H9 (cell line): ENCODE data around the gene ARNT2. TPM values are rescaled to one million over a fixed set of nuclear protein-coding genes. Genes with fewer than 3 reads are reported as not detected.
A peak's percentile ranks its signal among the peaks of the same experiment; 100 is the strongest.

Experiments used
- DNase-seq: peaks from one replicate; pipeline ENCODE4 v3.0.0-alpha.2; 2017
- H2AFZ ChIP-seq: one replicate; pipeline ENCODE4 v1.6.1; 2013; ENCODE audit warnings: mild to moderate bottlenecking, low read length, control low read depth, moderate library complexity
- H2AK5ac ChIP-seq: 2 replicates; pipeline ENCODE4 v1.6.1; 2013; ENCODE audit warnings: low read length, control low read depth, mixed read lengths; ENCODE audit not compliant: insufficient read length
- H2BK120ac ChIP-seq: one replicate; pipeline ENCODE4 v1.6.1; 2013; ENCODE audit warnings: low read depth, mild to moderate bottlenecking, low read length, control low read depth, inconsistent platforms; ENCODE audit not compliant: poor library complexity, severe bottlenecking
- H2BK12ac ChIP-seq: 2 replicates; pipeline ENCODE4 v1.6.1; 2013; ENCODE audit warnings: low read length, control low read depth, mixed read lengths, low read depth; ENCODE audit not compliant: insufficient read length
- H2BK15ac ChIP-seq: 2 replicates; pipeline ENCODE4 v1.6.1; 2013; ENCODE audit warnings: low read depth, low read length, control low read depth
- H2BK20ac ChIP-seq: one replicate; pipeline ENCODE4 v1.6.1; 2013; ENCODE audit warnings: low read depth, mild to moderate bottlenecking, low read length, control low read depth, inconsistent platforms; ENCODE audit not compliant: poor library complexity, severe bottlenecking
- H2BK5ac ChIP-seq: 2 replicates; pipeline ENCODE4 v1.6.1; 2013; ENCODE audit warnings: low read length, control low read depth, mixed read lengths; ENCODE audit not compliant: insufficient read length
- H3K14ac ChIP-seq: 2 replicates; pipeline ENCODE4 v1.6.1; 2013; ENCODE audit warnings: low read length, control low read depth; ENCODE audit not compliant: insufficient read depth
- H3K18ac ChIP-seq: 2 replicates; pipeline ENCODE4 v1.6.1; 2013; ENCODE audit warnings: low read depth, mild to moderate bottlenecking, mixed read lengths, low read length, control low read depth; ENCODE audit not compliant: insufficient read length
- H3K23ac ChIP-seq: 2 replicates; pipeline ENCODE4 v1.6.1; 2013; ENCODE audit warnings: low read length, control low read depth, mixed read lengths, low read depth; ENCODE audit not compliant: insufficient read length
- H3K23me2 ChIP-seq: 2 replicates; pipeline ENCODE4 v1.6.1; 2013; ENCODE audit warnings: low read depth, mild to moderate bottlenecking, mixed read lengths, low read length, control low read depth; ENCODE audit not compliant: insufficient read length, poor library complexity, severe bottlenecking
- H3K27ac ChIP-seq: 2 replicates; pipeline ENCODE4 v1.5.1; 2013; ENCODE audit warnings: low read length, control low read depth, mixed read lengths, low read depth; ENCODE audit not compliant: insufficient read length
- H3K27me3 ChIP-seq: 2 replicates; pipeline ENCODE4 v1.6.1; 2013; ENCODE audit warnings: low read length, control low read depth, inconsistent platforms; ENCODE audit not compliant: insufficient read depth
- H3K4ac ChIP-seq: 2 replicates; pipeline ENCODE4 v1.6.1; 2013; ENCODE audit warnings: low read depth, mild to moderate bottlenecking, control low read depth, inconsistent platforms, low read length, moderate library complexity
- H3K4me1 ChIP-seq: 2 replicates; pipeline ENCODE4 v1.6.1; 2013; ENCODE audit warnings: low read length, control low read depth, inconsistent platforms; ENCODE audit not compliant: insufficient read depth
- H3K4me2 ChIP-seq: 2 replicates; pipeline ENCODE4 v1.6.1; 2013; ENCODE audit warnings: low read length, control low read depth, mixed read lengths; ENCODE audit not compliant: insufficient read length, insufficient read depth
- H3K56ac ChIP-seq: 2 replicates; pipeline ENCODE4 v1.6.1; 2013; ENCODE audit warnings: low read depth, mild to moderate bottlenecking, mixed read lengths, low read length, control low read depth; ENCODE audit not compliant: insufficient read length
- H3K79me1 ChIP-seq: 2 replicates; pipeline ENCODE4 v1.6.1; 2013; ENCODE audit warnings: low read depth, mild to moderate bottlenecking, moderate library complexity, low read length, control low read depth, inconsistent platforms; ENCODE audit not compliant: insufficient read depth, poor library complexity, severe bottlenecking
- H3K79me2 ChIP-seq: 2 replicates; pipeline ENCODE4 v1.6.1; 2013; ENCODE audit warnings: low read length, control low read depth, inconsistent platforms; ENCODE audit not compliant: insufficient read depth
- H3K9ac ChIP-seq: 2 replicates; pipeline ENCODE4 v1.6.1; 2013; ENCODE audit warnings: low read length, control low read depth, mixed read lengths; ENCODE audit not compliant: insufficient read length; ENCODE audit errors: extremely low read depth
- H3K9me3 ChIP-seq: one replicate; pipeline ENCODE4 v1.6.1; 2013; ENCODE audit warnings: low read depth, low read length, inconsistent platforms; ENCODE audit not compliant: control insufficient read depth
- H3T11ph ChIP-seq: one replicate; pipeline ENCODE4 v1.6.1; 2013; ENCODE audit warnings: mild to moderate bottlenecking, low read length, control low read depth, inconsistent platforms
- H4K20me1 ChIP-seq: one replicate; pipeline ENCODE4 v1.6.1; 2013; ENCODE audit not compliant: control insufficient read depth, insufficient read length, insufficient read depth
- H4K5ac ChIP-seq: 2 replicates; pipeline ENCODE4 v1.6.1; 2013; ENCODE audit warnings: low read depth, mild to moderate bottlenecking, mixed read lengths, low read length, control low read depth; ENCODE audit not compliant: insufficient read length
- H4K8ac ChIP-seq: replicated peaks from 2 replicates; pipeline ENCODE4 v1.6.1; 2013; ENCODE audit warnings: low read length, control low read depth, mixed read lengths, low read depth; ENCODE audit not compliant: insufficient read length
- H4K91ac ChIP-seq: 2 replicates; pipeline ENCODE4 v1.6.1; 2013; ENCODE audit warnings: low read depth, mild to moderate bottlenecking, moderate library complexity, mixed read lengths, low read length, control low read depth; ENCODE audit not compliant: insufficient read length
- H3K27ac Mint-ChIP-seq, 3 experiments: 2 replicates in 2 of 3; 3 replicates in 1 of 3; pipeline ENCODE4 v1.8.0; 2020 to 2021; ENCODE audit warnings: mixed read lengths in 3 of 3, mild to moderate bottlenecking in 1 of 3, moderate library complexity in 1 of 3
- H3K27me3 Mint-ChIP-seq: 2 replicates; pipeline ENCODE4 v1.8.0; 2021; ENCODE audit warnings: low read depth, mild to moderate bottlenecking, moderate library complexity, mixed read lengths
- H3K36me3 Mint-ChIP-seq, 3 experiments: 2 replicates in 2 of 3; 3 replicates in 1 of 3; pipeline ENCODE4 v1.8.0; 2020 to 2021; ENCODE audit warnings: low read depth in 3 of 3, mixed read lengths in 3 of 3; ENCODE audit not compliant: insufficient read depth in 1 of 3
- H3K4me1 Mint-ChIP-seq, 2 experiments: 2 replicates each; pipeline ENCODE4 v1.8.0; 2020; ENCODE audit warnings: mixed read lengths in 2 of 2
- H3K4me3 Mint-ChIP-seq, 2 experiments: 2 replicates in 1 of 2; 3 replicates in 1 of 2; pipeline ENCODE4 v1.8.0; 2020 to 2021; ENCODE audit warnings: mild to moderate bottlenecking in 2 of 2, mixed read lengths in 2 of 2, moderate library complexity in 1 of 2
- H3K9me3 Mint-ChIP-seq, 2 experiments: 2 replicates in 1 of 2; 3 replicates in 1 of 2; pipeline ENCODE4 v1.8.0; 2020; ENCODE audit warnings: mild to moderate bottlenecking in 2 of 2, mixed read lengths in 2 of 2, moderate library complexity in 1 of 2
- CTCF ChIP-seq: fragments of 200-600 bp; sonication (generic); conservative IDR thresholded peaks from 3 replicates; pipeline ENCODE4 v1.8.0; 2021; ENCODE audit warnings: antibody characterized with exemption, mild to moderate bottlenecking
- WGBS: extraction: QIAGEN DNeasy Blood & Tissue Kit; methylation state at CpG from one replicate; pipeline ENCODE4 v1.1.7; 2013; ENCODE audit warnings: missing lambda C conversion rate, low lambda C conversion rate, mixed read lengths; ENCODE audit not compliant: insufficient read length; ENCODE audit errors: extremely low coverage; 5-methylcytosine and 5-hydroxymethylcytosine counted together
- total RNA-seq: library from RNA; stranded (reverse); gene quantifications from 2 replicates; pipeline ENCODE4 v1.2.1, GENCODE V29; 2021

The ARNT2 gene
- total RNA-seq, 1 experiment from 2014 or later = 10.5 TPM

- Histone ChIP-seq H3K23me2 (peaks cover 13% of the 10 kb centered on the region), H2AFZ (no peak overlapping the region), H2AK5ac (no peak overlapping the region), H3K4me2 (peak overlapping the region; percentile 85), H2BK15ac (no peak overlapping the region), H3K9ac (peak overlapping the region; percentile 21), H4K20me1 (no peaks in the 10 kb centered on the region), H4K8ac (no peak overlapping the region), H3K14ac (no peak overlapping the region; the same call in 1 of the 2 replicates), H4K5ac (no peak overlapping the region), H3K23ac (no peak overlapping the region), H3K27me3 (peaks cover 4% of the 10 kb centered on the region; the same call in 1 of the 2 replicates), H3K18ac (no peak overlapping the region), H3K79me1 (no peaks in the 10 kb centered on the region), H3T11ph (no peak overlapping the region), H3K56ac (no peak overlapping the region), H2BK12ac (no peak overlapping the region), H3K4ac (no peak overlapping the region), H3K9me3 (no peaks in the 10 kb centered on the region), H3K4me1 (no peaks in the 10 kb centered on the region), H2BK5ac (no peak overlapping the region), H3K27ac (no peak overlapping the region), H3K79me2 (no peaks in the 10 kb centered on the region), H4K91ac (no peak overlapping the region), H2BK120ac (no peak overlapping the region), H2BK20ac (no peak overlapping the region)
- DNase-seq = peak; percentile 55
- Mint-ChIP-seq H3K4me1 (peaks cover 15% of the 10 kb centered on the region in 2 experiments), H3K36me3 (peaks cover 0 to 2% (median 0%) of the 10 kb centered on the region in 3 experiments; a peak in 1 of 7 replicates), H3K4me3 (peak overlapping the region; percentile 81 to 90), H3K27me3 (peaks cover 61% of the 10 kb centered on the region), H3K9me3 (no peaks in the 10 kb centered on the region; a peak in 1 of 5 replicates), H3K27ac (peak overlapping the region in 2 of 3 experiments; percentile 16 to 84; a peak in 2 of 7 replicates)
- WGBS = no CpG with 5 or more reads among the region's 33 CpGs
- TF ChIP-seq CTCF = no peak
These were observed 775 bp downstream of the ARNT2 start for GRCh38 chr15:80404761-80405553.
